ENCODE data around the gene CLIC5.

The CLIC5 gene

GRCh38 chr6:45923831-45924391 is 91.7 kb downstream of the CLIC5 start:
- no peak for DNase-seq

- DNase-seq = peak; percentile 56
These were observed 92.8 kb downstream of the CLIC5 start for GRCh38 chr6:45922728-45923351.

GRCh38 chr6:45921691-45922281 is 93.9 kb downstream of the CLIC5 start:
- DNase-seq = no peak

GRCh38 chr6:45920819-45921511 is 94.7 kb downstream of the CLIC5 start:
- no peak for DNase-seq

GRCh38 chr6:45917439-45917838 is 98.2 kb downstream of the CLIC5 start:
- no peak for DNase-seq

GRCh38 chr6:45916692-45917091 is 99.0 kb downstream of the CLIC5 start:
- no peak for DNase-seq

GRCh38 chr6:45915780-45916468 is 99.7 kb downstream of the CLIC5 start:
- no peak for DNase-seq

GRCh38 chr6:45911691-45912090 is 104.0 kb downstream of the CLIC5 start:
- no peak for DNase-seq

GRCh38 chr6:45903959-45904358 is 111.7 kb downstream of the CLIC5 start:
- DNase-seq = no peak

GRCh38 chr6:45902984-45903383 is 112.7 kb downstream of the CLIC5 start:
- no peak for DNase-seq

GRCh38 chr6:45901767-45902650 is 113.7 kb downstream of the CLIC5 start:
- DNase-seq = no peak

GRCh38 chr6:45900808-45901752 is 114.6 kb downstream of the CLIC5 start:
- no peak for DNase-seq

GRCh38 chr6:45899683-45899946 is 116.0 kb downstream of the CLIC5 start:
- no peak for DNase-seq

GRCh38 chr6:45898941-45899682 is 116.5 kb downstream of the CLIC5 start:
- DNase-seq = no peak

- peak; percentile 61 for DNase-seq
These were observed 118.7 kb downstream of the CLIC5 start for GRCh38 chr6:45896783-45897441.

GRCh38 chr6:45895569-45895968 is 120.1 kb downstream of the CLIC5 start:
- no peak for DNase-seq

- DNase-seq = no peak
These were observed 122.9 kb downstream of the CLIC5 start for GRCh38 chr6:45892696-45893245.

- DNase-seq = no peak
These were observed 123.5 kb downstream of the CLIC5 start for GRCh38 chr6:45892196-45892595.

GRCh38 chr6:45886776-45887175 is 128.9 kb downstream of the CLIC5 start:
- DNase-seq = no peak

GRCh38 chr6:45884336-45884735 is 131.3 kb downstream of the CLIC5 start:
- no peak for DNase-seq

All from MV-4-11 (cell line).